IPS-18c (cell line): ENCODE measurements around the gene PRKG1.
"Not testable (repeated sequence)": the region's sequence is repeated elsewhere in the genome, so short reads cannot be mapped to it uniquely, and the experiment has no call there.

Experiments
- H3K4me3 ChIP-seq: 2 replicates; pipeline ENCODE4 v1.7.0; 2013; ENCODE audit warnings: low read depth, mild to moderate bottlenecking, low read length, moderate library complexity; ENCODE audit not compliant: insufficient read depth
- H3K9me3 ChIP-seq: one replicate; pipeline ENCODE4 v1.6.1; 2013; ENCODE audit warnings: mild to moderate bottlenecking, low read length, moderate library complexity; ENCODE audit not compliant: control insufficient read depth, insufficient read depth

PRKG1 gene

GRCh38 chr10:51313773-51314478 is 239.6 kb downstream of the PRKG1 start:
- Histone ChIP-seq H3K4me3 (no peak overlapping the region), H3K9me3 (no peaks in the 10 kb centered on the region)

GRCh38 chr10:51314481-51314880 is 240.2 kb downstream of the PRKG1 start:
- Histone ChIP-seq H3K4me3 (no peak overlapping the region), H3K9me3 (no peaks in the 10 kb centered on the region)

- no peak overlapping the region for H3K4me3 ChIP-seq
- no peaks in the 10 kb centered on the region for H3K9me3 ChIP-seq
Observed at GRCh38 chr10:51318399-51319172, 244.3 kb downstream of the PRKG1 start.

- H3K9me3 ChIP-seq: no peaks in the 10 kb centered on the region
- no peak overlapping the region for H3K4me3 ChIP-seq
Observed at GRCh38 chr10:51319173-51319435, 244.8 kb downstream of the PRKG1 start.

GRCh38 chr10:51321300-51321699 is 247.0 kb downstream of the PRKG1 start:
- H3K9me3 ChIP-seq: no peaks in the 10 kb centered on the region
- no peak overlapping the region for H3K4me3 ChIP-seq

- Histone ChIP-seq H3K9me3 (no peaks in the 10 kb centered on the region), H3K4me3 (no peak overlapping the region)
Observed at GRCh38 chr10:51321980-51322379, 247.7 kb downstream of the PRKG1 start.

- H3K9me3 ChIP-seq: no peaks in the 10 kb centered on the region
- no peak overlapping the region for H3K4me3 ChIP-seq
Observed at GRCh38 chr10:51325649-51326048, 251.4 kb downstream of the PRKG1 start.

GRCh38 chr10:51326174-51326573 is 251.9 kb downstream of the PRKG1 start:
- H3K9me3 ChIP-seq: no peaks in the 10 kb centered on the region
- H3K4me3 ChIP-seq: no peak overlapping the region

GRCh38 chr10:51327432-51327831 is 253.1 kb downstream of the PRKG1 start:
- H3K9me3 ChIP-seq: no peaks in the 10 kb centered on the region
- H3K4me3 ChIP-seq: no peak overlapping the region

GRCh38 chr10:51340366-51340765 is 266.1 kb downstream of the PRKG1 start:
- no peaks in the 10 kb centered on the region for H3K9me3 ChIP-seq
- H3K4me3 ChIP-seq: no peak overlapping the region

- no peak overlapping the region for H3K4me3 ChIP-seq
- H3K9me3 ChIP-seq: no peaks in the 10 kb centered on the region
Observed at GRCh38 chr10:51340845-51341610, 266.7 kb downstream of the PRKG1 start.

- H3K4me3 ChIP-seq, H3K9me3 ChIP-seq: not testable (repeated sequence)
Observed at GRCh38 chr10:51341745-51342144, 267.5 kb downstream of the PRKG1 start.

GRCh38 chr10:51342381-51342780 is 268.1 kb downstream of the PRKG1 start:
- Histone ChIP-seq H3K9me3 (no peaks in the 10 kb centered on the region), H3K4me3 (no peak overlapping the region)

GRCh38 chr10:51343391-51343790 is 269.1 kb downstream of the PRKG1 start:
- Histone ChIP-seq H3K4me3 (no peak overlapping the region), H3K9me3 (no peaks in the 10 kb centered on the region)

- H3K9me3 ChIP-seq: no peaks in the 10 kb centered on the region
- H3K4me3 ChIP-seq: no peak overlapping the region
Observed at GRCh38 chr10:51344371-51344770, 270.1 kb downstream of the PRKG1 start.

- Histone ChIP-seq H3K9me3 (no peaks in the 10 kb centered on the region), H3K4me3 (no peak overlapping the region)
Observed at GRCh38 chr10:51348622-51349021, 274.3 kb downstream of the PRKG1 start.

- Histone ChIP-seq H3K9me3 (no peaks in the 10 kb centered on the region), H3K4me3 (no peak overlapping the region)
Observed at GRCh38 chr10:51357170-51357569, 282.9 kb downstream of the PRKG1 start.

GRCh38 chr10:51358227-51358626 is 283.9 kb downstream of the PRKG1 start:
- Histone ChIP-seq H3K9me3 (no peaks in the 10 kb centered on the region), H3K4me3 (no peak overlapping the region)
